ENCODE data around the gene LRRC72.

GRCh38 chr7:16556359-16556758 lies 29.7 kb downstream of the LRRC72 start:
- TF ChIP-seq EZH2 (IDR thresholded peaks at IDR 0.05; ENCODE audit: low read length, unreplicated experiment) (no peak), EZH2phosphoT487 (IDR thresholded peaks at IDR 0.05; ENCODE audit: borderline replicate concordance, low read length) (no peak)
- TF ChIP-seq, protein P1, sequence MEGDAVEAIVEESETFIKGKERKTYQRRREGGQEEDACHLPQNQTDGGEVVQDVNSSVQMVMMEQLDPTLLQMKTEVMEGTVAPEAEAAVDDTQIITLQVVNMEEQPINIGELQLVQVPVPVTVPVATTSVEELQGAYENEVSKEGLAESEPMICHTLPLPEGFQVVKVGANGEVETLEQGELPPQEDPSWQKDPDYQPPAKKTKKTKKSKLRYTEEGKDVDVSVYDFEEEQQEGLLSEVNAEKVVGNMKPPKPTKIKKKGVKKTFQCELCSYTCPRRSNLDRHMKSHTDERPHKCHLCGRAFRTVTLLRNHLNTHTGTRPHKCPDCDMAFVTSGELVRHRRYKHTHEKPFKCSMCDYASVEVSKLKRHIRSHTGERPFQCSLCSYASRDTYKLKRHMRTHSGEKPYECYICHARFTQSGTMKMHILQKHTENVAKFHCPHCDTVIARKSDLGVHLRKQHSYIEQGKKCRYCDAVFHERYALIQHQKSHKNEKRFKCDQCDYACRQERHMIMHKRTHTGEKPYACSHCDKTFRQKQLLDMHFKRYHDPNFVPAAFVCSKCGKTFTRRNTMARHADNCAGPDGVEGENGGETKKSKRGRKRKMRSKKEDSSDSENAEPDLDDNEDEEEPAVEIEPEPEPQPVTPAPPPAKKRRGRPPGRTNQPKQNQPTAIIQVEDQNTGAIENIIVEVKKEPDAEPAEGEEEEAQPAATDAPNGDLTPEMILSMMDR (conservative IDR thresholded peaks at IDR 0.05; ENCODE audit: low read depth, low read length), result no peak

Measured in PC-3 (cell line).